ENCODE measurements around the gene RBFOX2. TPM values are rescaled to one million over a fixed set of nuclear protein-coding genes. Genes with fewer than 3 reads are reported as not detected.
"Not testable (repeated sequence)": the region's sequence is repeated elsewhere in the genome, so short reads cannot be mapped to it uniquely, and the experiment has no call there.

Gene RBFOX2
- 454 TPM for total RNA-seq

- DNase-seq: peak; percentile 93
Measured at GRCh38 chr22:36028646-36029405, at the start of gene RBFOX2. TSS of gene RBFOX2 (minus strand) at chr22:36028824. CDS start at chr22:36028425, 399 bp downstream.

- DNase-seq: no peak
Measured at GRCh38 chr22:36077271-36077670, 48.6 kb upstream of the RBFOX2 start.

- DNase-seq: no peak
Measured at GRCh38 chr22:36075724-36076123, 47.1 kb upstream of the RBFOX2 start.

GRCh38 chr22:36075230-36075629 is 46.6 kb upstream of the RBFOX2 start:
- no peak for DNase-seq

- DNase-seq: no peak
Measured at GRCh38 chr22:36073476-36073875, 44.9 kb upstream of the RBFOX2 start.

- DNase-seq: not testable (repeated sequence)
Measured at GRCh38 chr22:36070645-36071044, 42.0 kb upstream of the RBFOX2 start.

GRCh38 chr22:36069368-36069767 is 40.7 kb upstream of the RBFOX2 start:
- DNase-seq: no peak

- DNase-seq: no peak
Measured at GRCh38 chr22:36068776-36069344, 40.2 kb upstream of the RBFOX2 start.

GRCh38 chr22:36067235-36067558 is 38.6 kb upstream of the RBFOX2 start:
- DNase-seq: no peak

GRCh38 chr22:36065775-36066544 is 37.3 kb upstream of the RBFOX2 start:
- peak; percentile 78 for DNase-seq

GRCh38 chr22:36065462-36065774 is 36.8 kb upstream of the RBFOX2 start:
- DNase-seq: no peak

- DNase-seq: no peak
Measured at GRCh38 chr22:36064358-36064757, 35.7 kb upstream of the RBFOX2 start.

GRCh38 chr22:36056980-36057379 is 28.4 kb upstream of the RBFOX2 start:
- DNase-seq: no peak

GRCh38 chr22:36055376-36056295 is 27.0 kb upstream of the RBFOX2 start:
- no peak for DNase-seq

GRCh38 chr22:36054446-36054845 is 25.8 kb upstream of the RBFOX2 start:
- not testable (repeated sequence) for DNase-seq

- no peak for DNase-seq
Measured at GRCh38 chr22:36053242-36054147, 24.9 kb upstream of the RBFOX2 start.

GRCh38 chr22:36052505-36052941 is 23.9 kb upstream of the RBFOX2 start:
- DNase-seq: no peak

GRCh38 chr22:36049678-36049997 is 21.0 kb upstream of the RBFOX2 start:
- no peak for DNase-seq

GRCh38 chr22:36048911-36049677 is 20.5 kb upstream of the RBFOX2 start:
- DNase-seq: no peak

- DNase-seq: not testable (repeated sequence)
Measured at GRCh38 chr22:36044517-36044916, 15.9 kb upstream of the RBFOX2 start.

GRCh38 chr22:36042240-36042639 is 13.6 kb upstream of the RBFOX2 start:
- DNase-seq: no peak

Measured in occipital lobe (tissue), 2 donors.